Measurements from ENCODE around the gene PROKR1. TPM values are rescaled to one million over a fixed set of nuclear protein-coding genes. Genes with fewer than 3 reads are reported as not detected.
"Not testable (repeated sequence)": the region's sequence is repeated elsewhere in the genome, so short reads cannot be mapped to it uniquely, and the experiment has no call there.

Gene PROKR1
- total and polyA plus RNA-seq, 7 experiments from 2014 or later = not detected

DNA sequence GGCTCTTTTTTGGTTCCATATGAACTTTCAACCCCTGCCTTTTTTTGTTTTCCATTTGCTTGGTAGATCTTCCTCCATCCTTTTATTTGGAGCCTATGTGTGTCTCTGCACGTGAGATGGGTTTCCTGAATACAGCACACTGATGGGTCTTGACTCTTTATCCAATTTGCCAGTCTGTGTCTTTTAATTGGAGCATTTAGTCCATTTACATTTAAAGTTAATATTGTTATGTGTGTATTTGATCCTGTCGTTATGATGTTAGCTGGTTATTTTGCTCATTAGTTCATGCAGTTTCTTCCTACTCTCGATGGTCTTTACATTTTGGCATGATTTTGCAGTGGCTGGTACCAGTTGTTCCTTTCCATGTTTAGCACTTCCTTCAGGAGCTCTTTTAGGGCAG, 34.5 kb downstream of the PROKR1 start:
- H3K9me3 ChIP-seq (ENCODE audit: control insufficient read depth in 2 of 3, low read length in 3 of 3); POLR2A ChIA-PET; DNase-seq; ATAC-seq; CTCF ChIA-PET; H3K4me1 Mint-ChIP-seq; H3K27ac Mint-ChIP-seq; H3K27ac ChIP-seq (ENCODE audit: low read depth, low read length); H3K4me3 ChIP-seq (ENCODE audit: low read length); H3K4me3 Mint-ChIP-seq; intact Hi-C loops (cut with micrococcal nuclease); H3K36me3 ChIP-seq (ENCODE audit: control insufficient read depth in 2 of 3, insufficient read depth in 3 of 3, low read length in 3 of 3); H3K27me3 ChIP-seq (ENCODE audit: control insufficient read depth in 2 of 2, insufficient read depth in 2 of 2, low read length in 2 of 2); H3K4me1 ChIP-seq (ENCODE audit: control insufficient read depth in 2 of 2, insufficient read depth in 2 of 2, low read length in 2 of 2): not testable (repeated sequence)
- H3K36me3 Mint-ChIP-seq = peaks cover 0 to 12% (median 6%) of the 10 kb centered on the region in 5 donors
- peaks cover 6 to 33% (median 22%) of the 10 kb centered on the region in 5 donors for H3K27me3 Mint-ChIP-seq
- H3K9me3 Mint-ChIP-seq = peaks cover 0 to 25% (median 13%) of the 10 kb centered on the region in 11 donors

- H3K9me3 ChIP-seq (ENCODE audit: control insufficient read depth in 2 of 3, low read length in 3 of 3); CTCF ChIA-PET; H3K4me1 ChIP-seq (ENCODE audit: control insufficient read depth in 2 of 2, insufficient read depth in 2 of 2, low read length in 2 of 2); ATAC-seq; intact Hi-C loops (cut with micrococcal nuclease); POLR2A ChIA-PET; H3K4me3 ChIP-seq (ENCODE audit: low read length); H3K4me1 Mint-ChIP-seq; H3K27ac ChIP-seq (ENCODE audit: low read depth, low read length); H3K27me3 ChIP-seq (ENCODE audit: control insufficient read depth in 2 of 2, insufficient read depth in 2 of 2, low read length in 2 of 2); H3K36me3 ChIP-seq (ENCODE audit: control insufficient read depth in 2 of 3, insufficient read depth in 3 of 3, low read length in 3 of 3): not testable (repeated sequence)
- Mint-ChIP-seq H3K9me3 (peaks cover 0 to 25% (median 11%) of the 10 kb centered on the region in 11 donors), H3K27ac (peak overlapping the region in 4 of 9 donors; percentile 1 to 86 (median 56)), H3K36me3 (peaks cover 0 to 12% (median 7%) of the 10 kb centered on the region in 5 donors), H3K4me3 (peak overlapping the region in 9 of 10 donors; percentile 25 to 76 (median 52)), H3K27me3 (peaks cover 9 to 29% (median 26%) of the 10 kb centered on the region in 5 donors)
- peak in 5 of 9 donors; percentile 4 to 48 (median 8) for DNase-seq
Observed at GRCh38 chr2:68679166-68679916, 36.0 kb downstream of the PROKR1 start.

DNA sequence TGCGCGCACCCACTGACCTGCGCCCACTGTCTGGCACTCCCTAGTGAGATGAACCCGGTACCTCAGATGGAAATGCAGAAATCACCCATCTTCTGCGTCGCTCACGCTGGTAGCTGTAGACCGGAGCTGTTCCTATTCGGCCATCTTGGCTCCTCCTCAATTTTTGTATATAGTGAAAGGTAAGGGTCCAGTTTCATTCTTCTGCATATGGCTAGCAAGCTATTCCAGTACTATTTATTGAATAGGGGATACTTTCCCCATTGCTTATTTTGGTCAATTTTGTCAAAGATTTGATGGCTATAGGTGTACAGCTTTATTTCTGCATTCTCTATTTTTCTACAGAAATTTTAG, 36.5 kb downstream of the PROKR1 start:
- ChIA-PET POLR2A (interaction anchor here (0.8 kb wide), 1 partner anchor 11 kb away, joined by 3 read pairs; no protein-coding TSS in a partner anchor), CTCF (interaction anchor here (0.7 kb wide), 1 partner anchor 10 kb away, joined by 3 read pairs; no protein-coding TSS in a partner anchor)
- peak overlapping the region in 3 of 9 donors; percentile 1 to 86 (median 76) for H3K27ac Mint-ChIP-seq
- H3K4me1 Mint-ChIP-seq; DNase-seq; H3K27ac ChIP-seq (ENCODE audit: low read depth, low read length); H3K36me3 ChIP-seq (ENCODE audit: control insufficient read depth in 2 of 3, insufficient read depth in 3 of 3, low read length in 3 of 3); H3K27me3 ChIP-seq (ENCODE audit: control insufficient read depth in 2 of 2, insufficient read depth in 2 of 2, low read length in 2 of 2); ATAC-seq; H3K9me3 ChIP-seq (ENCODE audit: control insufficient read depth in 2 of 3, low read length in 3 of 3); H3K4me3 ChIP-seq (ENCODE audit: low read length); intact Hi-C loops (cut with micrococcal nuclease); H3K4me1 ChIP-seq (ENCODE audit: control insufficient read depth in 2 of 2, insufficient read depth in 2 of 2, low read length in 2 of 2): not testable (repeated sequence)
- peaks cover 0 to 12% (median 7%) of the 10 kb centered on the region in 5 donors for H3K36me3 Mint-ChIP-seq
- H3K4me3 Mint-ChIP-seq = peak overlapping the region in 9 of 10 donors; percentile 25 to 76 (median 52)
- peaks cover 9 to 26% (median 24%) of the 10 kb centered on the region in 5 donors for H3K27me3 Mint-ChIP-seq
- peaks cover 0 to 23% (median 11%) of the 10 kb centered on the region in 11 donors for H3K9me3 Mint-ChIP-seq

DNA sequence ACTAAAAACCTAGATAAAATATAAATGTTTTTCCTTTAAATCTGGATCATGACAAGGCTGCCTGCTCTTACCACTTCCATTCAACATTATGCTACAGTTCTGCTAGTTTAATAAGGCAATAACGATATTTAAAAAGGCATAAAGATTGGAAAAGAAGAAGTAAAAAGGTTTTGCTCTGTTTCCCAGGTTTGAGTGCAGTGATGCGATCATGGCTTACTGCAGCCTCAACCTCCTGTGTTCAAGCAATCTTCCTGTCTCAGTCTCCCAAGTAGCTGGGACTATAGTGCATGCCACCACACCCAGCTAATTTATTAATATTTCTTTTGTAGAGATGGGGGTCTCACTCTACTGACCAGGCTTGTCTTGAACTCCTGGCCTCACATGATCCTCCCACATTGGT, 40.8 kb downstream of the PROKR1 start:
- ATAC-seq = no peak
- Mint-ChIP-seq H3K36me3 (peaks cover 0 to 12% (median 3%) of the 10 kb centered on the region in 5 donors), H3K4me1 (peaks cover 0 to 8% (median 0%) of the 10 kb centered on the region in 7 donors), H3K27ac (no peak overlapping the region), H3K27me3 (peaks cover 9 to 30% (median 14%) of the 10 kb centered on the region in 5 donors), H3K9me3 (peaks cover 0 to 10% (median 2%) of the 10 kb centered on the region in 11 donors), H3K4me3 (no peak overlapping the region)
- Histone ChIP-seq H3K4me3 (ENCODE audit: low read length) (no peak overlapping the region), H3K27me3 (ENCODE audit: control insufficient read depth in 2 of 2, insufficient read depth in 2 of 2, low read length in 2 of 2) (no peaks in the 10 kb centered on the region), H3K4me1 (ENCODE audit: control insufficient read depth in 2 of 2, insufficient read depth in 2 of 2, low read length in 2 of 2) (no peaks in the 10 kb centered on the region), H3K9me3 (ENCODE audit: control insufficient read depth in 2 of 3, low read length in 3 of 3) (no peaks in the 10 kb centered on the region), H3K27ac (ENCODE audit: low read depth, low read length) (no peak overlapping the region), H3K36me3 (ENCODE audit: control insufficient read depth in 2 of 3, insufficient read depth in 3 of 3, low read length in 3 of 3) (no peaks in the 10 kb centered on the region)
- DNase-seq = no peak
- intact Hi-C loops (cut with micrococcal nuclease) = no loop called here
- ChIA-PET POLR2A (no interaction called here), CTCF (no interaction called here)

- peaks cover 0 to 5% (median 0%) of the 10 kb centered on the region in 11 donors for H3K9me3 Mint-ChIP-seq
- H3K27ac ChIP-seq (ENCODE audit: low read depth, low read length) = no peak overlapping the region
- H3K36me3 Mint-ChIP-seq = peaks cover 0 to 3% (median 0%) of the 10 kb centered on the region in 5 donors
- H3K4me3 ChIP-seq (ENCODE audit: low read length) = no peak overlapping the region
- H3K27ac Mint-ChIP-seq = no peak overlapping the region
- CTCF ChIA-PET = no interaction called here
- no peaks in the 10 kb centered on the region for H3K36me3 ChIP-seq (ENCODE audit: control insufficient read depth in 2 of 3, insufficient read depth in 3 of 3, low read length in 3 of 3)
- peaks cover 0 to 13% (median 7%) of the 10 kb centered on the region in 7 donors for H3K4me1 Mint-ChIP-seq
- no peaks in the 10 kb centered on the region for H3K4me1 ChIP-seq (ENCODE audit: control insufficient read depth in 2 of 2, insufficient read depth in 2 of 2, low read length in 2 of 2)
- no peaks in the 10 kb centered on the region for H3K27me3 ChIP-seq (ENCODE audit: control insufficient read depth in 2 of 2, insufficient read depth in 2 of 2, low read length in 2 of 2)
- DNase-seq (no peak), ATAC-seq (no peak)
- peaks cover 0 to 25% (median 9%) of the 10 kb centered on the region in 5 donors for H3K27me3 Mint-ChIP-seq
- intact Hi-C loops (cut with micrococcal nuclease) = no loop called here
- no peaks in the 10 kb centered on the region for H3K9me3 ChIP-seq (ENCODE audit: control insufficient read depth in 2 of 3, low read length in 3 of 3)
- no peak overlapping the region for H3K4me3 Mint-ChIP-seq
- POLR2A ChIA-PET = no interaction called here
Observed at GRCh38 chr2:68686178-68686577, 42.8 kb downstream of the PROKR1 start.

DNA sequence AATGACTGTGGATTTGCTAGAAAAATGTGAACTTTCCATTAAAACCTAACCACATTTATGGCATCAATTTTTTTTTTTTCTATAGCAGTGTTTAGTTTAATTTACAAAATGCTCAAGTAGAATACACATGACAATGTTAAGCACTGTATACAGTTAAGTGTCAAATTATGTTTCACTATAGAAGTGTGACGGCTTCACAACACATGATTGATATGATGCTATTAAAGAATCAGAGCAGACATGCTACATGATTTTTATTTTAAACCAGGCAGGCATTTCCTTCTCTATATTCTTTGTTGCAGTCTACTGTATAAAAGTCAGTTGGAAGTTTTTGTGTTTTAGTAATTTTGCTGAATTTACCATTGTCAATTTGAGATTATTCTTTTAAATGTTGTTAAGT, 43.6 kb downstream of the PROKR1 start:
- no peak for DNase-seq
- no peak overlapping the region for H3K4me3 Mint-ChIP-seq
- peaks cover 0 to 5% (median 0%) of the 10 kb centered on the region in 11 donors for H3K9me3 Mint-ChIP-seq
- CTCF ChIA-PET = no interaction called here
- peaks cover 0 to 7% (median 1%) of the 10 kb centered on the region in 5 donors for H3K36me3 Mint-ChIP-seq
- no peaks in the 10 kb centered on the region for H3K27me3 ChIP-seq (ENCODE audit: control insufficient read depth in 2 of 2, insufficient read depth in 2 of 2, low read length in 2 of 2)
- POLR2A ChIA-PET = no interaction called here
- no peak overlapping the region for H3K27ac Mint-ChIP-seq
- no peak overlapping the region for H3K4me3 ChIP-seq (ENCODE audit: low read length)
- H3K4me1 Mint-ChIP-seq = peaks cover 0 to 13% (median 7%) of the 10 kb centered on the region in 7 donors
- ATAC-seq = no peak
- peaks cover 2 to 21% (median 9%) of the 10 kb centered on the region in 5 donors for H3K27me3 Mint-ChIP-seq
- no peaks in the 10 kb centered on the region for H3K9me3 ChIP-seq (ENCODE audit: control insufficient read depth in 2 of 3, low read length in 3 of 3)
- H3K27ac ChIP-seq (ENCODE audit: low read depth, low read length) = no peak overlapping the region
- no peaks in the 10 kb centered on the region for H3K4me1 ChIP-seq (ENCODE audit: control insufficient read depth in 2 of 2, insufficient read depth in 2 of 2, low read length in 2 of 2)
- intact Hi-C loops (cut with micrococcal nuclease) = no loop called here
- H3K36me3 ChIP-seq (ENCODE audit: control insufficient read depth in 2 of 3, insufficient read depth in 3 of 3, low read length in 3 of 3) = no peaks in the 10 kb centered on the region
